DOHH2 (cell line): ENCODE results near the gene CNPY4.

ENCODE experiments used
- EZH2phosphoT487 ChIP-seq: fragments of 200-600 bp; sonication (generic); IDR thresholded peaks from 2 replicates; pipeline ENCODE4 v1.6.1; 2017; ENCODE audit warnings: borderline replicate concordance, mild to moderate bottlenecking, antibody characterized with exemption, low read length, moderate library complexity, mixed read lengths
- TF ChIP-seq, protein P1 (sequence below): fragments of 200-600 bp; sonication (generic); IDR thresholded peaks from one replicate; pipeline ENCODE4 v1.5.1; 2014; ENCODE audit warnings: antibody characterized with exemption, mild to moderate bottlenecking, low read depth, low read length; ENCODE audit not compliant: poor library complexity, severe bottlenecking

DNA sequence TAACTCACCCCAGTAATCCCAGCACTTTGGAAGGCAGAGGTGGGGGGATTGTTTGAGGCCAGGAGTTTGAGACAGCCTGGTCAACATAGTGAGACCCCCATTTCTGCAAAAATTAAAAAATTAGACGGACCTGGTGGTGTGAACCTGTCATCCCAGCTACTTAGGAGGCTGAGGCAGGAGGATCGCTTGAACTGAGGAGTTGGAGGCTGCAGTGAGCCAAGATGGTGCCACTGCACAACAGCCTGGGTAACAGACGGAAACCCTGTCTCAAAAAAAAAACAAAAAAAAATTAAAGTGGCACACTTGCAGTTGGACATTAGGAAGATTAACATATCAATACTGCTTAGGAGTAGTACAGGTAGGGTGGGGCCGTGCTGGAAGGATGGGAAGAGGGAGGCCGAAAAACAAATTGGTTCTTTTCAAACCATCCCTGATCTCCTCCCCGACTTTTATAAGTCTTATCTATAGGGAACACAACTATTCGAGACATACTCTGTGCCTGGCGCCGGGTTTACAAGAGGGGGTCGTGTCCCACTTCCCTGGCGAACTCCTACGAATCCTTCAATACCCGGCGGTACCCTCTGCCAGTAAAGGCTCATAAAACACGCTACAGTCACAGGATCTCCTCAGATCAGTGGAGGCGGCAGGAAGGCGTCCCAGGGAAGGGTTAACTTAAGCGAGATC, 904 bp upstream of the CNPY4 start:
- TF ChIP-seq, protein P1, sequence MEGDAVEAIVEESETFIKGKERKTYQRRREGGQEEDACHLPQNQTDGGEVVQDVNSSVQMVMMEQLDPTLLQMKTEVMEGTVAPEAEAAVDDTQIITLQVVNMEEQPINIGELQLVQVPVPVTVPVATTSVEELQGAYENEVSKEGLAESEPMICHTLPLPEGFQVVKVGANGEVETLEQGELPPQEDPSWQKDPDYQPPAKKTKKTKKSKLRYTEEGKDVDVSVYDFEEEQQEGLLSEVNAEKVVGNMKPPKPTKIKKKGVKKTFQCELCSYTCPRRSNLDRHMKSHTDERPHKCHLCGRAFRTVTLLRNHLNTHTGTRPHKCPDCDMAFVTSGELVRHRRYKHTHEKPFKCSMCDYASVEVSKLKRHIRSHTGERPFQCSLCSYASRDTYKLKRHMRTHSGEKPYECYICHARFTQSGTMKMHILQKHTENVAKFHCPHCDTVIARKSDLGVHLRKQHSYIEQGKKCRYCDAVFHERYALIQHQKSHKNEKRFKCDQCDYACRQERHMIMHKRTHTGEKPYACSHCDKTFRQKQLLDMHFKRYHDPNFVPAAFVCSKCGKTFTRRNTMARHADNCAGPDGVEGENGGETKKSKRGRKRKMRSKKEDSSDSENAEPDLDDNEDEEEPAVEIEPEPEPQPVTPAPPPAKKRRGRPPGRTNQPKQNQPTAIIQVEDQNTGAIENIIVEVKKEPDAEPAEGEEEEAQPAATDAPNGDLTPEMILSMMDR, result no peak
- no peak for TF ChIP-seq EZH2phosphoT487
